ENCODE measurements around the gene SLC9A5. TPM values are rescaled to one million over a fixed set of nuclear protein-coding genes. Genes with fewer than 3 reads are reported as not detected.

The SLC9A5 gene
- polyA plus RNA-seq, 4 donors = 2.3 to 5.9 (median 4.5) TPM

- DNase-seq (ENCODE audit: low read depth in 4 of 4, low spot score in 2 of 4) = no peak
These were observed 29.4 kb downstream of the SLC9A5 start for GRCh38 chr16:67277999-67278772.

DNA sequence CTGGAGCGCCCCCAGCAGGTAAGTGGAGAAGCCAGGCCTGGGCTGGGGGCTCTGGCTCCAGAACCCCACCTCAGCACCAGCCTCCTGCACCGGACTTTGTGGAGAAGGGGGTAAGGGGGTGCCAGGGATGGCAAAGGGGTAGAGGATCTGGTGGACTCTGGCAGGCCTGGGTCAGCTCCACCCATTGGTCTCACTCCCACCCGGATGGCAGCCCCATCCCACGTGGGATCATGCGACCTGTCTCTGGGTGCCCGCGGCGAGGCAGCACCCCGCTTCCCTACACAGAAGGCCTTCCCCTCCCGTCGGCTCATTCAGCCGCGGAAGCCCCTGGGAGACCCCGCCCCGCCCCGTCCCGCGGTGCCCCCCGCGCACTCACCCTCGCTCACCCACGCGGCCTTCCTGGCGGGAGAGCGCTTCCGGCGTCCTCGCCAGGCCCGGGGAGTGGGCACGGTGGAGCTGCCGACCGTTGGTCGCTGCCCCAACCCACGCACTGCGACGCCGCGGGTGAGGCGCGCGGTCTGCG, 30.1 kb downstream of the SLC9A5 start:
- no peak for DNase-seq (ENCODE audit: low read depth in 4 of 4, low spot score in 2 of 4)

- peak in 3 of 4 donors; percentile 40 to 70 (median 57) for DNase-seq (ENCODE audit: low read depth in 4 of 4, low spot score in 2 of 4)
These were observed 30.7 kb downstream of the SLC9A5 start, which contains the start of gene PLEKHG4 for GRCh38 chr16:67279296-67280089. Gene PLEKHG4 (plus strand): TSS chr16:67279532. CDS start chr16:67280045, 513 bp downstream.

- DNase-seq (ENCODE audit: low read depth in 4 of 4, low spot score in 2 of 4) = no peak
These were observed 31.6 kb downstream of the SLC9A5 start for GRCh38 chr16:67280090-67281015.

GRCh38 chr16:67281536-67282446, 33.0 kb downstream of the SLC9A5 start:
- DNase-seq (ENCODE audit: low read depth in 4 of 4, low spot score in 2 of 4) = no peak

DNA sequence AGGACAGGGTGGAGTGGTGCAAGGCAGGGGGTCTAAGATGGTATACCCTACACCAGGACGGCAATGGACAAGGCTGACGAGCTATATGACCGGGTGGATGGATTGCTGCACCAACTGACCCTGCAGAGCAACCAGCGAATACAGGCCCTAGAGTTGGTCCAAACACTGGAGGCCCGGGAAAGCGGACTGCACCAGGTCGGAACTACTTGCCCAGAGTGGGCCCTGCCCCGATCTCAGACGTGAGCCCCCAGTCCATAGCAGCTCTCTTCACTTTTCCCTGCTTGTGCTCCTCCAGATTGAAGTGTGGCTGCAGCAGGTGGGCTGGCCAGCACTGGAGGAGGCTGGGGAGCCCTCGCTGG, 33.6 kb downstream of the SLC9A5 start:
- no peak for DNase-seq (ENCODE audit: low read depth in 4 of 4, low spot score in 2 of 4)

- DNase-seq (ENCODE audit: low read depth in 4 of 4, low spot score in 2 of 4) = no peak
These were observed 34.5 kb downstream of the SLC9A5 start for GRCh38 chr16:67283039-67283825.

- DNase-seq (ENCODE audit: low read depth in 4 of 4, low spot score in 2 of 4) = no peak
These were observed 35.2 kb downstream of the SLC9A5 start for GRCh38 chr16:67283826-67284555.

- no peak for DNase-seq (ENCODE audit: low read depth in 4 of 4, low spot score in 2 of 4)
These were observed 36.2 kb downstream of the SLC9A5 start for GRCh38 chr16:67284699-67285646.

- no peak for DNase-seq (ENCODE audit: low read depth in 4 of 4, low spot score in 2 of 4)
These were observed 37.9 kb downstream of the SLC9A5 start for GRCh38 chr16:67286441-67287235.

DNA sequence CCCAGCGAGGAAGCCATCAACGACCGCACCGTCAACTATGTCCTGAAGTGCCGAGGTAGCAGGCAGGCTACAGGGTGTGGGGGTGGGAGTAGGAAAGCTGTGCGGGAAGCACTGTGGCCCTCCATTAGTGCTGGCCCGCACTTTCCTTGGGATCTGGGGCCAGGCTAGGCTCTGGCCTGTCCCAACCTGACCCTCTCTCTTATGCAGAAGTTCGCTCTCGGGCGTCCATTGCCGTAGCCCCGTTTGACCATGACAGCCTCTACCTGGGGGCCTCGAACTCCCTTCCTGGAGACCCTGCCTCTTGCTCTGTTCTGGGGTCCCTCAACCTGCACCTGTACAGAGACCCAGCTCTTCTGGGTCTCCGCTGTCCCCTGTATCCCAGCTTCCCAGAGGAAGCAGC, 39.2 kb downstream of the SLC9A5 start:
- no peak for DNase-seq (ENCODE audit: low read depth in 4 of 4, low spot score in 2 of 4)

- DNase-seq (ENCODE audit: low read depth in 4 of 4, low spot score in 2 of 4) = no peak
These were observed 42.7 kb downstream of the SLC9A5 start for GRCh38 chr16:67291461-67291860.

DNA sequence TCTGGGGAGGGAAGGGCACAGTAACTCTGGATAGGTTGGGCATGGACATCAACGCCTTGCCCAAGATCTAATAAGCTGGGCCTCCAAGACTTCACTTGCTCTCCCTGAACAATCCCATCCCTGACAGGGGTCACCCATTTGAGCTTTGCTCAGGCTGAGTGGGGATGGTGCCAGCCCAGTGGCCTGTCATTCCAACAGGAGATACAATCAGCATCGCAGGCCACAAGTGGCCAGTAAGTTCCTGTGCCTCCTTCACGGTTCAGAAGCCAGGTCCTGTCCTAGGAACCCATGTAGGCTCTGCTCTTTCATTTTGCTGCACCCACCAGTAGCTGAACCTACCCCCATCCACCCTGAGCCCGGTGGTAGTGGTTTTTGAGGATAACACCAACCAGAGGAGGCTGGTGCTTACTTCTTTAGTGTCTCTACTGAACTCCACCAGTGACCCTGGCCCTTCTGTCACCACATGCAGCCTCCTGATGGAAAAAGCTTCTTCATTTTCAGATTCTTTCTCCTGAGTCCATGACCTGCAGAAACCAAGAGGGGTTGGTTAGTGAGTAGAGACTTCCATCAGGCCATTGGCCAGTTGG, 45.5 kb downstream of the SLC9A5 start:
- no peak for DNase-seq (ENCODE audit: low read depth in 4 of 4, low spot score in 2 of 4)

GRCh38 chr16:67294938-67295361, 46.2 kb downstream of the SLC9A5 start:
- no peak for DNase-seq (ENCODE audit: low read depth in 4 of 4, low spot score in 2 of 4)

- DNase-seq (ENCODE audit: low read depth in 4 of 4, low spot score in 2 of 4) = no peak
These were observed 47.6 kb downstream of the SLC9A5 start for GRCh38 chr16:67296420-67296819.

DNA sequence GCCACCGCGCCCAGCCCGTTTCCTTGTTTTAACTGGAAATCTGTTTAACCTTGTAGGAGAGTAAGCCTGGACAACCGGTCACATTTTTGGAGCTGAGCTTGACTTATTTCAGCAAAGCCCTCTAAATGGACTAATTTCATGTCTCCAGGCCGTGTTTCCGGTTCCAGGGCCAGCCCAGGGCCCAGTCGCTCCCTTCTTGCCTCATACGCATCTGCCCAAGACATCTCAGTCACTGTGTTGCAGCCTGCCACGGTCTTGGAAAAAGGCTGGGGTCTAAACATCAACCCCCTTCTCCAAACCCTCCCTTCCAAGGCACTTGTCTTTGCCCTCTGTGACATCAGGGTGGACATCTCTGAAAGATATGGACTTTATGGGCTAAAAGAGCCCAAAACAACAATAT, 49.5 kb downstream of the SLC9A5 start:
- no peak for DNase-seq (ENCODE audit: low read depth in 4 of 4, low spot score in 2 of 4)
